B cell (primary cell): Measurements from ENCODE around the gene CYP4F22.

Source experiments
- EZH2 ChIP-seq: IDR thresholded peaks from 2 replicates; pipeline ENCODE4 v1.6.1; 2012; ENCODE audit warnings: borderline replicate concordance, low read depth, mild to moderate bottlenecking, moderate library complexity, low read length; ENCODE audit not compliant: insufficient read depth, poor library complexity, severe bottlenecking
- TF ChIP-seq, protein P1 (sequence below): fragments of 200-600 bp; IDR thresholded peaks from one replicate; pipeline ENCODE4 v1.8.0; 2022; ENCODE audit warnings: antibody characterized with exemption, mild to moderate bottlenecking

GRCh38 chr19:15469513-15470297 is 38.6 kb upstream of the CYP4F22 start:
- TF ChIP-seq, protein P1, sequence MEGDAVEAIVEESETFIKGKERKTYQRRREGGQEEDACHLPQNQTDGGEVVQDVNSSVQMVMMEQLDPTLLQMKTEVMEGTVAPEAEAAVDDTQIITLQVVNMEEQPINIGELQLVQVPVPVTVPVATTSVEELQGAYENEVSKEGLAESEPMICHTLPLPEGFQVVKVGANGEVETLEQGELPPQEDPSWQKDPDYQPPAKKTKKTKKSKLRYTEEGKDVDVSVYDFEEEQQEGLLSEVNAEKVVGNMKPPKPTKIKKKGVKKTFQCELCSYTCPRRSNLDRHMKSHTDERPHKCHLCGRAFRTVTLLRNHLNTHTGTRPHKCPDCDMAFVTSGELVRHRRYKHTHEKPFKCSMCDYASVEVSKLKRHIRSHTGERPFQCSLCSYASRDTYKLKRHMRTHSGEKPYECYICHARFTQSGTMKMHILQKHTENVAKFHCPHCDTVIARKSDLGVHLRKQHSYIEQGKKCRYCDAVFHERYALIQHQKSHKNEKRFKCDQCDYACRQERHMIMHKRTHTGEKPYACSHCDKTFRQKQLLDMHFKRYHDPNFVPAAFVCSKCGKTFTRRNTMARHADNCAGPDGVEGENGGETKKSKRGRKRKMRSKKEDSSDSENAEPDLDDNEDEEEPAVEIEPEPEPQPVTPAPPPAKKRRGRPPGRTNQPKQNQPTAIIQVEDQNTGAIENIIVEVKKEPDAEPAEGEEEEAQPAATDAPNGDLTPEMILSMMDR, result no peak
- TF ChIP-seq EZH2, result no peak
